Measurements from ENCODE around the gene RNF126.
"Not testable (repeated sequence)": the region's sequence is repeated elsewhere in the genome, so short reads cannot be mapped to it uniquely, and the experiment has no call there.

RNF126 gene

DNA sequence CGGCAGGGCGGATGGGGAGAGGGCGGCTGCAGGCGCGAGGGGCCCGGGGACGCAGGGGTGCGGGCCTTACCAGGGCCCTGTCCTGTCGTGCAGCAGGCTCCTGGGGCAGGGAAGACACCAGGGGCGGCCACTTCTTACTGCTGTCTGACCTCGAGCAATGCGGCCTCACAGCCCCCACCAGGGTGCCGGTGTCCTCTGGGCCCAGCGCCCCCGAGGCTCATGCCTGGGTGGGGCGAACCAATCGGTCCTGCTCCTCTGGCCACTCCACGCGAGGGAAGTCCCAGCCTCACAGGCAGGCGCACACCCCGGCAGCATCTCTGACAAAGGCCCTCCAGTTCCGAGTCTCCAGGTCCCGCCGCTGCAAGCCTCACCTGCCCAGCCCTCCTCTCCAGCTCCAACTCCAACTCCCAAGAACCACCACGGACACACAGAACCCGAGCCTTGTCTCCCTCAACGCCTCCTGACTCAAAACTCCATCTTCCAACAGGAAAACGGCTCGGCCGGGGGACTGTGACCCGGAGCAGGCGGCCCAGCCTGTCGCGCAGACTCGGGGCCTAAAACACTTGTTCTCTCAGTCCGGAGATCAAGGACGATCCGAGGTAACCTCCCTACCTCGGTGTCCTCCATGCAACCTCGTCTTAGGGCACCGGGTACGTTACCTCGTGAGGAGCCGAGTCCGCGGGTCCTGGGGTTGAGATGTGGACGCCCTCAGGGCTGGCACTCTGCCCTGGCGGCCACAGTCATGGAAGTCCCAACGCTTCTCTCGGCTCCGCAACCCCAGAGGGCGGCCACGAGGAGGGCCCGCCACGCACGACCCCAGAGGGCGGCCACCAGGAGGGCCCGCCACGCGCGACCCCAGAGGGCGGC, 16.9 kb downstream of the RNF126 start:
- DNase-seq, result no peak

GRCh38 chr19:644789-645188, 18.2 kb downstream of the RNF126 start:
- DNase-seq, result no peak

- DNase-seq, result no peak
Measured at GRCh38 chr19:644363-644762, 18.7 kb downstream of the RNF126 start.

DNA sequence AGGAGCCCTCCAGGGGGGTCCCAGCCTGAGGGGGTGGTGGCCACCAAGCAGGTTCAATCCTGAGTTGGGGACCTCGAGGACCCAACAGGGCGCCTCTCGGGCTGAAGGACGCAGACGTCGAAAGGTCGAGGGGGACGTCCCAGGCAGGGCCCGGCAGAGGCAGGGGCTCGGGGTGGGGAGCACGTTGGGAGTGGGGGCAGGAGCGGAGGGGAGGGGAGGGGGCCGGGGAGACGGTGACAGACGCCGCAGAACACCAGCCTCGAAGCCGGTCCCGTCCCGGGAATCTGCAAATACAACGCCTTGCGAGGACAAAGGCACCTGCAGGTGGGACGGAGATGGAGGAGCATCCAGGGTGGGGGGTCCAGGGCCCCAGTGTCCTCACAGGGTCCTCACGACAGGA, 19.3 kb downstream of the RNF126 start:
- DNase-seq, result no peak

DNA sequence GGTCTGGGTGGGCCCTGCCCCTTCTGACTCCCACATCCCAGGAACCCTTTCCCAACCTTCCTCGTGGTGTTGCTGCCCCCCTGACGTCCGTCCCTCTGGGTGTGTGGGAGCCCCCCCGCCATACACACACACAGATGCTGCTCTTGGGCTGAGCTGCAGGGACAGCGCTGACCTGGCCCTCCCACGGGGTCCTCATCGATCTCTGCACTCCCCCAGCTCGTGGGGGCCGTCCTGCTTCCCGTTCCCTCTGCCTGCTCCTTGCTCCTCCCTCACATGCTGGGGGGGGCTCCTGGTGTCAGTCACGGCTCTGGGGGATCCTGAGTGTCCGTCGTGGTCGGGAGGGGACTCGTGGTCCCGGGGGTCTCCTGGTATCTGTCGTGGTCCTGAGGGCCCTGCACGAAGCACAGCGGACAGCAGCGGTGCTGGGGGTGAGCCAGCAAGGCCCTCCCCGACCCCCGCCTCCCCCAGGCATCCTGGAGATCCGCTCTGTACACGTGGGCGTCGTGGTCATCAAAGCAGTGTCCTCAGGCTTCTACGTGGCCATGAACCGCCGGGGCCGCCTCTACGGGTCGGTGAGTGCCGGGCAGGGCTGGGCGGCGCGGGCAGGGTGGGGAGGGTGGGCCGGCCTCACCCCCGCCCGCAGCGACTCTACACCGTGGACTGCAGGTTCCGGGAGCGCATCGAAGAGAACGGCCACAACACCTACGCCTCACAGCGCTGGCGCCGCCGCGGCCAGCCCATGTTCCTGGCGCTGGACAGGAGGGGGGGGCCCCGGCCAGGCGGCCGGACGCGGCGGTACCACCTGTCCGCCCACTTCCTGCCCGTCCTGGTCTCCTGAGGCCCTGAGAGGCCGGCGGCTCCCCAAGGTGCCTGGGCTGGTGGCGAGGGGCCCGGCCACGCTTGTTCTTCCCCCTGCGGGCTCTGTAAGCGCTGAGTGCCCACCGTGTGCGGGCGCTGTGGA, 20.0 kb downstream of the RNF126 start:
- no peak for DNase-seq

DNA sequence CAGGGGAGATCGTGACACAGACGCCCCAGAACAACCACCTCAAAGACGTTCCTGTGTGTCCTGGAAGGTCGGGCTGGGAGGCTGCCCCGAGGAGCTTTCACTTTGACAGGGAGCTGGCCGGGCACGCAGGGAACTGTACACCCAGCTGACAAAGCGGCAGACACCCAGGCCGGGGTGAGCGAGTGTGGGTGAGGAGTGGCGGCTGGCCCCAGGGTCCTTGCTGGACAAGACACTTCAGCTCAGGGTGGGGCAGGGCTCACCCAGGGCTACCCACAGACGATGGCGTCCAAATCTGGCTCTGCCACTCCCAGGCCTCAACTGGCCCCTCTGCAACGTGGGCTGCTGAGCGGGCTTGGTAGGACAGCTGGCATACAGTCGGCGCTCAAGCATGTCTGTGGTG, 21.3 kb downstream of the RNF126 start:
- no peak for DNase-seq

DNA sequence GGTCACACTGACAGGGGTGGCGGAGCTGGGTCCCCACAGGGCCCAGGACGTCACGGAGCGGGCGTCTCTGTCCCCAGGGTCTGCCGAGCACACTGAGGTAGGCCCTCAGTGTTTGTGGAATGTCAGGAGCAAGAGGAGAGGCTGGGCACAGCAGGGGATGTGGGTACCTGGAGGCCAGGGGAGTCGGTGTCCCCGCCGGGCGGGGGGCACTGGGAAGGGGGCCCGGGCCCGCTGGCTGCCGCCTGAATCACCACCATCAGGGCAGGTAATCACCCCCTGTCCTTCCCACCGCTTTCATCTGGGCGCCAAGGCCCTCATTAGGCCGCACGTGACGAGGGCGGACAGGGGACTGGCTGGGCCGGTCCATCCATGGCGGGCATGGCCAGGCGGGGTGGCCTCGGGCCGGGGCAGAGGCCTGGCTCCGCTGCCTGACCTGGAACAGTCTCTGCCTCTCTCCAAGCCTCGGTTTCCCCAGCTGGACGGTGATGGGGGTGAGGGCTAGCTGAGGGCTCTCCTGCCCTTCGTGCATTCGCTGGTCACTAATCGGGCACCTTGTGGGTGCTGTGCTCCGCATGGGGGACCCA, 22.3 kb downstream of the RNF126 start:
- no peak for DNase-seq

GRCh38 chr19:640161-640558, 22.9 kb downstream of the RNF126 start:
- DNase-seq, result no peak

DNA sequence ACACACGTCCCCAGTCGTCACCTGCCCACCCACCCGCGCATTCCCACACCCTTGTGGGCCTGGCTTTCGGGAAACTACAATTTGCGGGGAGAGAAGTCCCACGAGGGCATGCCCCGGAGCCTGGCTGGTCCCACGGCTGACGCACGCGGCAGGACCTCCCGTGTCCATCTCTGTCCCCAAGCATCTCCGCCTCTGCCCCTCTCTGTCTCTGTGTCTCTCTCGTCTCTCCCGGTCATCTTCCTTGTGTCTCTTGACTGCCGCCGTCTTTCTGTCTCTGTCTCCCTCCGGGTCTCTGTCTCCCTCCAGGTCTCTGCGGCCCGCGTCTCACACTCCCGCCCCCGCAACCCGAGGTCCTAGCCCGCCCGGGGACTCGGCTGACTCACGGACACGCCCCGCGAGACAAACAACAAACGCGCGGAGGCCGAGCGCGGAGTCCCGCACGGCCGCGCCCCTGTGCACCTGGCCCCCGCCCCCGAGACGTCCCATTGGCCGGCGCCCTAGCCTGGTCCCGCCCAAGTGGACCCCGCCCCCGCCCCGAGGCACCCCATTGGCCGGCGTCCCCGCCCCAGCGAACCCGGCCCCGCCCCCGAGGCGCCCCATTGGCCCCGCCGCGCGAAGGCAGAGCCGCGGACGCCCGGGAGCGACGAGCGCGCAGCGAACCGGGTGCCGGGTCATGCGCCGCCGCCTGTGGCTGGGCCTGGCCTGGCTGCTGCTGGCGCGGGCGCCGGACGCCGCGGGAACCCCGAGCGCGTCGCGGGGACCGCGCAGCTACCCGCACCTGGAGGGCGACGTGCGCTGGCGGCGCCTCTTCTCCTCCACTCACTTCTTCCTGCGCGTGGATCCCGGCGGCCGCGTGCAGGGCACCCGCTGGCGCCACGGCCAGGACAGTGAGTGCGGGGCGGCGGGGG, 23.5 kb downstream of the RNF126 start, which contains the start of gene FGF22:
TSS of gene FGF22 (plus strand) at position 627 of the 908 bp plus-strand sequence. CDS start at position 674, 47 bp downstream.
- DNase-seq, result peak; percentile 72

DNA sequence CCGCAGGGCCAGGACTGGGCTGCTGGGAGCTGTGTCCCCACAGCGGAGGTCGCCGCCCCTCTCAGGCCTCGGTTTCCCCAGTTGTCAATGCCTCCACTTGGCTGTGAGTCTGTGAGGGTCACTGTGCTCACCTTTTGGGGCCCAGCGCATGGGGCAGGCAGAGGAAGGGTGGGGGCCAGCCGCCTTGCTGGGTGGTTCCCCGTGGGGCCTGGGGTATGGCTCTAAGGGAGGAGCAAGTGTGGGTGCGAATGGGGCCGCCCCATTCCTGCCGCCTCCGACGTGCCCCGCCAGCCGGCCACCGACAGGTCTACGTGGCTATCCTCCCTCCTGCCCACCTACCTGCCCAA, 24.1 kb downstream of the RNF126 start:
- DNase-seq, result no peak

- no peak for DNase-seq
Measured at GRCh38 chr19:634975-635652, 27.9 kb downstream of the RNF126 start.

DNA sequence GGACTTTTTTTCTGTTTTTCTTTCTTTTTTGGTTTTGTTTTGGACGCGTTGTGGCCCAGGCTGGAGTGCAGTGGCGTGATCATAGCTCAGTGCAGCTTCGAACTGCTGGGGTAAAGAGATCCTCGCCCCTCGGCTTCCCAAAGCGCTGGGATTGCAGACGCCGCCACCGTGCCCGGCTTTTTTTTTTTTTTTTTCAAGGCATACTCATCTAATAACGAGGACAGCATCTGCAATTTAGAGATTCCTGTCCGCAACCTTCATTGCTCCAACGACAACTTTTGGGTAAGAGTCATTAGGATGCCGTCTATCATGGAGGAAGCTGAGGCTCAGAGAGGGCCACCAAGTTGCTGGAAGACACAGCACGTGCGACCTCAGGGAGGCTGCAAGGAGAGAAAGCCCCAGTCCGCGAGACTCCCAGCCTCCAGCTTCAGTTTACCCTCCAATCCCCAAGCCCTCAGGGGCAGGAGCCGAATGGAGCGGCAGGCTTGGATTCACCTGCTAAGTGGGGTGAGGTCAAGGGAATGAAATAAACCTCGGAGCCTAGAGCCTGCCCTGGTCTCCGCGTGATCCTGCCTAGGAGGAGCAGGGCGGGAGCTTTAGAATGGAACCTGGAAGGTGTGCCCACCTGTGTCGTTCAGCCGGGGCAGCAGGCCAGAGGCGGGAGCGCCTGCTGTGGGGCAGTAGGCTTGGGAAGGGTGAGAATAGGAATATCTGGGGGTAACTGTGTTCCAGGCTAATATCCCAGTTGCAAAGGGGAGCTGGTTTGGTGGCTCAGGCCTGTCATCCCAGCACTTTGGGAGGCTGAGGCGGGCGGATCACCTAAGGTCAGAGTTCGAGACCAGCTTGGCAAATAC, 29.0 kb downstream of the RNF126 start:
- no peak for DNase-seq

DNA sequence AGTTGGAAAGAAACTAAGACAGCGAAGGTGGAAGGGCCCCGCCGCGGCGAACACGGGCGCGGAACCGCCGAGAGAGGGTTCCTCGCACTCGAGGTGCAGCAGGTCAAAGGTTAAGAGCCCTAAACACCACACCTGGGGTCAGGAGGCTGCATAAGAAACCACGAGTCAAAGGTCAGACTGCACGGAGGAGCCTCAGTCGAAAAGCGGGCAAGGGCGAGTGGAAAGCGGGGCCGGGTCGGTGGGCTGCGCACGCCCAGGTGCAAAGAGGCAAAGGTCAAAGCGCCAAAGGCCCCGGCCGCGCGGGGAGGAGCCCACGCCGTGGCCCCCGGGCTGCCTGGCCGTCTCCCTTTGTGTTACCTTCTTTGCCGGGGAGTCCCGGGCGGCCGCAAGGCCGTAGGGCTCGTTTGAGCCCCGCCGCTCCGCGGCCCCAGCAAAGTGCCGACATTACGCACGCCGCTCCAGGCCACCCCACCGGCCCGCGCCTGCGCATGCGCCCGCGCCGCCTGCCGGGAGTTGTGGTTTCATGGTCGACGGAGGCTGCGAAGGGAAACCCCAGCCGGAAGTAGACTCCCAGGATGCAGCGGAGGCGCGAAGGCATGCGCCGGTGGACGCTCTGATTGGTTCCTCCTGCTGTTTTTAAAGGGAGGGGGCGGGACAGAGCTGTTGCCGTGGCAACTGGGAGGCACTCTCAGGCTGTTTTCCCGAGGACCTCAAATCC, 29.8 kb downstream of the RNF126 start, which contains the start of gene POLRMT:
TSS of gene POLRMT (minus strand) at position 470 of the 718 bp plus-strand sequence. CDS start at position 445, 25 bp downstream.
- peak; percentile 94 for DNase-seq

DNA sequence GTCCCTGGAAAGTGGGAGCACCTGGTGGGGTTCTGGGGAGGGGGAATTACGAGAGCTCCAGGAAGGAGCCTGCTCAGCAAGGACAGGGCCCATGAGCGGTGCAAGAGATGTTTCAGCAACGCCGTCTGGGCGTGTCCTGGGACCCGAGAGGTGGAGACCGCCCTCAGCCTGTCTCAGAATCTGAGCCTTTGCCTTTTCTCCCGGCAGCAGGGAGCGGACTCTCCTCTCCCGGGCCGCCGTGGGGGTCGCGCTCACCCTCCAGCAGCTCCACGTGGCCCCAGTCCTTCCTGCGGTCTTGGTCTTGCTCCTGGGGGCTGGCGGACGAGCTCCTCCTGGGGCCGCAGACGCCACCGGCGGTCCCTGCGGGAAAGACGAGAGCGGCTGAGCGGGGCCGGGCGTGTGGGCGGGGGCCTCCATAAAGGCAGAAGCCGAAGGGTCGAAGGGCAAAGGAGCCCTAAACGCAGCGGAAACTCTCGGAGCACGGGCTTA, 30.4 kb downstream of the RNF126 start:
- DNase-seq, result no peak

DNA sequence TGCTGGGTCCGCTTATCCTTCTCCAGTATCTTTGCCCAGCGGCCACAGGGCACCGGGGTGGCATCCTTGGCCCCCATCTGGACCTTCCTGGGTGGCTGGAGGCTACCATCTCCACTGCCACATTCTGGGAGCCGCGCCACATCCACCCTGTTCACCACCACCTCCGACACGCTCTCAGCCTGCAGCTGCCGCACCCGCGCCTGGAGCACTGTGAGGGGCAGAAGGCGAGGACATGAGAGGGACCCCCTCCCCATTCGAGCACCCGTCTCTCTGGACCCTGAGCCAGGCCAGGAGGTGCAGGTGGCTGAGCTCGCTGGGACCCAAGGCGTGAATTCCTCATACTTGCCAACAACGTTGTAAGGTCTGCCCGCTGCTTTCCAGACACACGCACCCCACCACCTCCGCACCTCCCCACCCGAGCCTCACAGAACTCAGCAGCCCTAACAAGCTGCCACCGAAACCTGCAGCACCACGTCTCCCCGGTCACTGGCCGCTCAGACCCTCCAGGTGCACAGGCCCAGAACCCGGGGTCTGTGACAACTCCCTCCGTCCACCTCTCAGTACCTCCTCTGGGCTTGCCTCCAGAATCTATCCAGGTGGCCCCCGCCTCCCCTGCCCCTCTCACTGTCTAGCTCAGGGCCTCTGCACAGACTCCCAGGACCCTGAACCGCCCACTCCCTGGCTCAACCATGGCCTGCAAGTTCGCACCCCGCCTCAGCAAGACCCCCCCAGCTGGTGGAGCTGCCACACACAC, 32.9 kb downstream of the RNF126 start:
- no peak for DNase-seq

DNA sequence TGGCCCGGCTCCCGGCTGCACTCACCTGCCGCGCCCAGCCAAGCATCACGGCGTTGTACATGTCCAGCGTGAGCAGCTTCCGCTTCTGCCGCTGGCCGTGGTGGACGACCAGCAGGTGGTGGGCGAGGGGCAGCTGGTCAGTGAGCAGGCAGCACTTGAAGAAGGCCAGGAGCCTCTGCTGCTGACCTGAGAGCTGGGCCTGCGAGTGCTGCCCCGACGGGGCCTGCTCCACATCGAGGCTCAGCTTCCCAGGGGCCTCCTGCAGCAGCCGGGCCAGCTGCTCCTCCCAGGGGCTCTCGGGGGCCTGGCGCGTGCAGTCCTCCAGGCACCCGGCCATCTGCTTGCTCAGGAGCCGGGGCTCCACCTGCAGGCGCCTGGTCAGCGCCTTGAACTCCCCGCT, 33.5 kb downstream of the RNF126 start:
- not testable (repeated sequence) for DNase-seq

GRCh38 chr19:628168-628567, 34.8 kb downstream of the RNF126 start:
- no peak for DNase-seq

GRCh38 chr19:626566-626965, 36.4 kb downstream of the RNF126 start:
- not testable (repeated sequence) for DNase-seq

DNA sequence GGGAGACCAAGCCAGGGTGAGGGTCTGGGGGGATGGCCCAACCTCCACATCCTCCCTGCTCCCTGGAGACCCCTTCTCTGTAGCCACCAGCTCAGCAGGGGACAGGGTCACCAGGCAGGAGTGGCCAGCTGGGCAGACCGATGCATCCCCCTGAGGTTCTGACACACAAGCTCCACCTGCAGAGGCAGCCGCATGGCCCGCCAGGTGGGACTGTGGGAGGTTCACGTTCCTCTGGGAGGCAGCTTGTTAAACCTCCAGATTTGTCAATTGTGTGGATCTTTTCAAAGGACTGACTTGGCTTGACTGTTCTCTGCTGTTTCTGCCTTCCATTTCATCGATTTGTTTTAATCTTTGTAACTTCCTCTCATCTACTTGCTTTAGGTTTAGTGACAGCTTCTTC, 37.8 kb downstream of the RNF126 start:
- DNase-seq, result no peak
